OCI-LY1 (cell line): ENCODE results near the gene PLXDC1.

Experiments used
- CTCF ChIP-seq: fragments of 200-600 bp; sonication (generic), shearing (Covaris generic); IDR thresholded peaks from 2 replicates; pipeline ENCODE4 v1.5.1; 2017; ENCODE audit warnings: mild to moderate bottlenecking, antibody characterized with exemption, low read length, moderate library complexity, mixed read lengths
- EZH2 ChIP-seq: fragments of 200-600 bp; sonication (generic), shearing (Covaris generic); IDR thresholded peaks from 2 replicates; pipeline ENCODE4 v1.8.0; 2017; ENCODE audit warnings: borderline replicate concordance, mixed run types, mild to moderate bottlenecking, antibody characterized with exemption, low read length, moderate library complexity, mixed read lengths

GRCh38 chr17:39090908-39091665 lies 60.4 kb downstream of the PLXDC1 start:
- TF ChIP-seq CTCF (no peak), EZH2 (no peak)
